Measurements from ENCODE around the gene SPAG5.
"Not testable (repeated sequence)": the region's sequence is repeated elsewhere in the genome, so short reads cannot be mapped to it uniquely, and the experiment has no call there.

Gene SPAG5

GRCh38 chr17:28584434-28584833 is 14.4 kb downstream of the SPAG5 start:
- DNase-seq (ENCODE audit: low spot score), result no peak
- no peak for TF ChIP-seq CTCF (IDR thresholded peaks at IDR 0.05; ENCODE audit: extremely low read depth, missing control alignments)

- DNase-seq (ENCODE audit: low spot score), result no peak
These were observed 16.3 kb downstream of the SPAG5 start for GRCh38 chr17:28582513-28582912.

GRCh38 chr17:28580959-28581358 is 17.9 kb downstream of the SPAG5 start:
- no peak for DNase-seq (ENCODE audit: low spot score)
- no peak for TF ChIP-seq CTCF (IDR thresholded peaks at IDR 0.05; ENCODE audit: extremely low read depth, missing control alignments)

More at GRCh38 chr17:28582513-28582912, 16.3 kb downstream of the SPAG5 start:
- TF ChIP-seq CTCF (IDR thresholded peaks at IDR 0.05; ENCODE audit: extremely low read depth, missing control alignments), result no peak

GRCh38 chr17:28579526-28579925 is 19.3 kb downstream of the SPAG5 start:
- peak; percentile 43 for DNase-seq (ENCODE audit: low spot score)
- no peak for TF ChIP-seq CTCF (IDR thresholded peaks at IDR 0.05; ENCODE audit: extremely low read depth, missing control alignments)

- TF ChIP-seq CTCF (IDR thresholded peaks at IDR 0.05; ENCODE audit: extremely low read depth, missing control alignments), result no peak
- no peak for DNase-seq (ENCODE audit: low spot score)
These were observed 20.3 kb downstream of the SPAG5 start for GRCh38 chr17:28578246-28579195.

- DNase-seq (ENCODE audit: low spot score), result no peak
- TF ChIP-seq CTCF (IDR thresholded peaks at IDR 0.05; ENCODE audit: extremely low read depth, missing control alignments), result no peak
These were observed 21.4 kb downstream of the SPAG5 start for GRCh38 chr17:28577466-28577824.

- peak; percentile 96 for DNase-seq (ENCODE audit: low spot score)
These were observed 21.9 kb downstream of the SPAG5 start, which contains the start of gene ALDOC for GRCh38 chr17:28576758-28577465. TSS of gene ALDOC (minus strand) at chr17:28576895. CDS start at chr17:28575532, 1,363 bp downstream.

GRCh38 chr17:28576016-28576415 is 22.8 kb downstream of the SPAG5 start:
- not testable (repeated sequence) for DNase-seq (ENCODE audit: low spot score)

More at GRCh38 chr17:28576758-28577465, 21.9 kb downstream of the SPAG5 start, which contains the start of gene ALDOC:
- no peak for TF ChIP-seq CTCF (IDR thresholded peaks at IDR 0.05; ENCODE audit: extremely low read depth, missing control alignments)

Data from GM20000 (cell line).